DND-41 (cell line): ENCODE measurements around the gene SIL1.
A peak's percentile ranks its signal among the peaks of the same experiment; 100 is the strongest.

ENCODE experiments used
- ATAC-seq: fragments of 200-7000 bp; cut with Tn5 transposase; 3 replicates; pipeline ENCODE4 v1.9.1; 2021; ENCODE audit warnings: low read depth; ENCODE audit not compliant: insufficient read depth
- DNase-seq: peaks from one replicate; pipeline ENCODE4 v3.0.0-alpha.2; 2020
- H2AFZ ChIP-seq: 2 replicates; pipeline ENCODE4 v1.6.0; 2012; ENCODE audit warnings: low read depth, low read length
- H3K27ac ChIP-seq: 2 replicates; pipeline ENCODE4 v1.5.1; 2012; ENCODE audit warnings: low read length, inconsistent platforms
- H3K27me3 ChIP-seq: fragments of 200-600 bp; sonication (generic); 2 replicates; pipeline ENCODE4 v1.6.0; 2012; ENCODE audit warnings: low read length, mild to moderate bottlenecking, inconsistent platforms; ENCODE audit not compliant: insufficient read depth, poor library complexity
- H3K36me3 ChIP-seq: 2 replicates; pipeline ENCODE4 v1.5.1; 2012; ENCODE audit warnings: low read length, inconsistent platforms; ENCODE audit not compliant: insufficient read depth
- H3K4me1 ChIP-seq: 2 replicates; pipeline ENCODE4 v1.5.1; 2012; ENCODE audit warnings: mild to moderate bottlenecking, low read length; ENCODE audit not compliant: insufficient read depth
- H3K4me2 ChIP-seq: 2 replicates; pipeline ENCODE4 v1.6.0; 2012; ENCODE audit warnings: mild to moderate bottlenecking, moderate library complexity, low read length, inconsistent platforms; ENCODE audit not compliant: insufficient read depth
- H3K4me3 ChIP-seq, 2 experiments: fragments of 200-600 bp in 1 of 2; shearing (Covaris generic) in 1 of 2; 2 replicates each; pipeline ENCODE4 v1.5.1; 2012 to 2016; ENCODE audit warnings: inconsistent platforms in 2 of 2, low read length in 2 of 2, mild to moderate bottlenecking in 2 of 2, low read depth in 1 of 2, moderate library complexity in 1 of 2
- H3K79me2 ChIP-seq: 2 replicates; pipeline ENCODE4 v1.6.0; 2012; ENCODE audit warnings: low read length, inconsistent platforms; ENCODE audit not compliant: insufficient read depth
- H3K9ac ChIP-seq: 2 replicates; pipeline ENCODE4 v1.6.0; 2012; ENCODE audit warnings: low read depth, mild to moderate bottlenecking, inconsistent platforms, low read length, moderate library complexity
- H3K9me3 ChIP-seq: 2 replicates; pipeline ENCODE4 v1.5.1; 2012; ENCODE audit warnings: low read length, moderate library complexity, mild to moderate bottlenecking, inconsistent platforms; ENCODE audit not compliant: insufficient read depth, severe bottlenecking
- H4K20me1 ChIP-seq: 2 replicates; pipeline ENCODE4 v1.6.0; 2012; ENCODE audit warnings: low read length; ENCODE audit not compliant: insufficient read depth
- EZH2 ChIP-seq: IDR thresholded peaks from 3 replicates; pipeline ENCODE4 v1.6.1; 2012; ENCODE audit warnings: borderline replicate concordance, low read depth, mild to moderate bottlenecking, moderate library complexity, low read length, inconsistent platforms; ENCODE audit not compliant: severe bottlenecking
- TF ChIP-seq, protein P1 (sequence below): IDR thresholded peaks from 2 replicates; pipeline ENCODE4 v1.5.1; 2012; ENCODE audit warnings: borderline replicate concordance, low read length, moderate library complexity, mild to moderate bottlenecking; ENCODE audit not compliant: poor library complexity, severe bottlenecking; ENCODE audit errors: extremely low read depth

SIL1 gene

DNA sequence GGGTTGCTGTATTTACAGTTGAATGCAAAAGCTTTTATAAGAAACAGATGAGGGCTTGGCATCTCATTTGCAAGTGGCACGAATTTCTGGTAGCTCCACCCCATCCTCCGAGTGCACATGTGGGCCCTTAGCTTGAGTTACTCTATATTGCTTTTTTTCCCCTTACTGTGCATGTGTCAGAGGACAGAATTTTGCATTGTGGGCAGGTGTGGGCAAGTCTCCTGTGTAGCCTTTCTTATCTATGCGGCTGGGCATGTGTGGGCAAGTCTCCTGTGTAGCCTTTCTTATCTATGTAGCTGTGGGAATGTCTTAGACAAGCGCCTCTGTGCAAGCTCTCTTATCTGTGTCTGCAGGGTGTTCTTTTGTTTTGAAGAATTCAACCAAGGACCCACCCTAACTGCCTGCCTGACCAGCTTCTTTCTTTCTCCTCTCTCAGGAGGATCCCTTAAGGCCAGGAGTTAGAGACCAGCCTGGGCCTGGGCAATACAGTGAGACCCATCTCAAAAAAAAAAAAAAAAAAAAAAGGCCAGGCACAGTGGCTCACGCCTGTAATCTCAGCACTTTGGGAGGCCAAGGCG, 34.1 kb upstream of the SIL1 start:
- no peaks in the 10 kb centered on the region for H3K79me2 ChIP-seq
- ATAC-seq: peak; percentile 88
- no peak overlapping the region for H3K4me3 ChIP-seq
- H3K27me3 ChIP-seq: no peaks in the 10 kb centered on the region
- no peaks in the 10 kb centered on the region for H3K36me3 ChIP-seq
- no peaks in the 10 kb centered on the region for H4K20me1 ChIP-seq
- peak overlapping the region; percentile 27; the same call in 1 of the 2 replicates for H3K27ac ChIP-seq
- peaks cover 12% of the 10 kb centered on the region for H3K4me1 ChIP-seq
- TF ChIP-seq EZH2: no peak
- TF ChIP-seq, protein P1, sequence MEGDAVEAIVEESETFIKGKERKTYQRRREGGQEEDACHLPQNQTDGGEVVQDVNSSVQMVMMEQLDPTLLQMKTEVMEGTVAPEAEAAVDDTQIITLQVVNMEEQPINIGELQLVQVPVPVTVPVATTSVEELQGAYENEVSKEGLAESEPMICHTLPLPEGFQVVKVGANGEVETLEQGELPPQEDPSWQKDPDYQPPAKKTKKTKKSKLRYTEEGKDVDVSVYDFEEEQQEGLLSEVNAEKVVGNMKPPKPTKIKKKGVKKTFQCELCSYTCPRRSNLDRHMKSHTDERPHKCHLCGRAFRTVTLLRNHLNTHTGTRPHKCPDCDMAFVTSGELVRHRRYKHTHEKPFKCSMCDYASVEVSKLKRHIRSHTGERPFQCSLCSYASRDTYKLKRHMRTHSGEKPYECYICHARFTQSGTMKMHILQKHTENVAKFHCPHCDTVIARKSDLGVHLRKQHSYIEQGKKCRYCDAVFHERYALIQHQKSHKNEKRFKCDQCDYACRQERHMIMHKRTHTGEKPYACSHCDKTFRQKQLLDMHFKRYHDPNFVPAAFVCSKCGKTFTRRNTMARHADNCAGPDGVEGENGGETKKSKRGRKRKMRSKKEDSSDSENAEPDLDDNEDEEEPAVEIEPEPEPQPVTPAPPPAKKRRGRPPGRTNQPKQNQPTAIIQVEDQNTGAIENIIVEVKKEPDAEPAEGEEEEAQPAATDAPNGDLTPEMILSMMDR: no peak
- peak; percentile 61 for DNase-seq
- H3K4me2 ChIP-seq: 0 out of 2 replicates have a peak overlapping the region, but pooled peaks have one; percentile 5
- no peak overlapping the region for H3K9ac ChIP-seq
- no peaks in the 10 kb centered on the region for H3K9me3 ChIP-seq
- peak overlapping the region; percentile 68; the same call in 1 of the 2 replicates for H2AFZ ChIP-seq

DNA sequence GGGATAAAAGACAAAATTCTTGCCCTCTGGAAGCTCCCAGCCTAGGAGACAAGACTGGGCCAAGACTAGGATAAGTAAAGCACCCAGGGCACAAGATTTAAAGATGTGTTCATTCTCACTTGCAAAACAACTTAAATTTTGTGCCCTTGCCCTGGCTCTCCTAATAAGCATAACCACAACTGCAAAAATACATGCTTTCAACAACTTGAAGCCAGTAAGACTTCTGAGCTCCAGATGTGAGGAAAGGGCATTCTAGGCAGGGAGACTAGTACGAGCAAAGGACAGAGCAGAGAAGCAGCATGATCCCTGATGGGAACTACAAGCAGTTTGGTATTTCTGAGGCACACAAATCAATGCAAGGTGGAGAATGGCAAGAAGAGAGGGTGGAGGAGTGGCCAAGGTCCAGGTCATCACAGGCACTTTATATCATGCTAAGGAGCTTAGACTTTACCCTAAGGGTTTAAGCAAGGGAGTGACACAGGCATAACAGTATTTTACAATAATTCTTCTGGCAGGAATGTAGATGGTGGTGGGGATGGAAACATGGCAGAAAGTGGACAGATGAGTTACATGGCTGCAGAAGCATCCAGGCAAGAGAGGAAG, 30.1 kb upstream of the SIL1 start:
- Histone ChIP-seq H3K4me1 (peaks cover 12% of the 10 kb centered on the region), H3K79me2 (no peaks in the 10 kb centered on the region), H4K20me1 (no peaks in the 10 kb centered on the region), H3K9me3 (no peaks in the 10 kb centered on the region), H2AFZ (no peak overlapping the region), H3K4me3 (no peak overlapping the region), H3K27me3 (no peaks in the 10 kb centered on the region), H3K4me2 (no peak overlapping the region), H3K27ac (no peak overlapping the region), H3K36me3 (no peaks in the 10 kb centered on the region), H3K9ac (no peak overlapping the region)
- ATAC-seq: no peak
- no peak for TF ChIP-seq EZH2
- TF ChIP-seq, protein P1: no peak
- DNase-seq: no peak

- no peak for TF ChIP-seq EZH2
- H4K20me1 ChIP-seq: no peaks in the 10 kb centered on the region
- H2AFZ ChIP-seq: no peak overlapping the region
- ATAC-seq (no peak), DNase-seq (no peak)
- H3K4me3 ChIP-seq: no peak overlapping the region
- H3K79me2 ChIP-seq: no peaks in the 10 kb centered on the region
- no peak overlapping the region for H3K4me2 ChIP-seq
- no peaks in the 10 kb centered on the region for H3K9me3 ChIP-seq
- no peak overlapping the region for H3K9ac ChIP-seq
- peaks cover 5% of the 10 kb centered on the region; the same call in 1 of the 2 replicates for H3K4me1 ChIP-seq
- no peak overlapping the region for H3K27ac ChIP-seq
- H3K36me3 ChIP-seq: no peaks in the 10 kb centered on the region
- no peaks in the 10 kb centered on the region for H3K27me3 ChIP-seq
Measured at GRCh38 chr5:139226131-139226530, 28.0 kb upstream of the SIL1 start.

GRCh38 chr5:139223481-139223880, 25.3 kb upstream of the SIL1 start:
- H3K4me3 ChIP-seq: no peak overlapping the region
- no peaks in the 10 kb centered on the region for H4K20me1 ChIP-seq
- no peaks in the 10 kb centered on the region for H3K9me3 ChIP-seq
- H3K9ac ChIP-seq: no peak overlapping the region
- no peak for TF ChIP-seq EZH2
- TF ChIP-seq, protein P1: no peak
- no peaks in the 10 kb centered on the region for H3K36me3 ChIP-seq
- H3K4me1 ChIP-seq: peaks cover 5% of the 10 kb centered on the region; the same call in 1 of the 2 replicates
- H2AFZ ChIP-seq: no peak overlapping the region
- DNase-seq (no peak), ATAC-seq (no peak)
- no peak overlapping the region for H3K27ac ChIP-seq
- H3K79me2 ChIP-seq: no peaks in the 10 kb centered on the region
- H3K27me3 ChIP-seq: no peaks in the 10 kb centered on the region
- no peak overlapping the region for H3K4me2 ChIP-seq
